HG03103 (cell line): ENCODE data around the gene UBE2J1.
"Not testable (repeated sequence)": the region's sequence is repeated elsewhere in the genome, so short reads cannot be mapped to it uniquely, and the experiment has no call there.

Experiments used
- ATAC-seq: cut with Tn5 transposase; IDR thresholded peaks from one replicate; pipeline ENCODE4 v1.9.1; 2021; ENCODE audit warnings: low read depth; ENCODE audit not compliant: unreplicated experiment

Gene UBE2J1

GRCh38 chr6:89352278-89353117, at the start of gene UBE2J1:
UBE2J1 (minus strand) TSS chr6:89352722; CDS start chr6:89352569, 153 bp downstream.
- ATAC-seq, result peak; percentile 25

- ATAC-seq, result no peak
Measured at GRCh38 chr6:89400912-89401399, 48.4 kb upstream of the UBE2J1 start.

GRCh38 chr6:89400050-89400449, 47.5 kb upstream of the UBE2J1 start:
- no peak for ATAC-seq

- ATAC-seq, result no peak
Measured at GRCh38 chr6:89398762-89399525, 46.4 kb upstream of the UBE2J1 start.

- ATAC-seq, result not testable (repeated sequence)
Measured at GRCh38 chr6:89397884-89398283, 45.4 kb upstream of the UBE2J1 start.

GRCh38 chr6:89393659-89394058, 41.1 kb upstream of the UBE2J1 start:
- no peak for ATAC-seq

- ATAC-seq, result no peak
Measured at GRCh38 chr6:89392823-89393222, 40.3 kb upstream of the UBE2J1 start.

GRCh38 chr6:89388846-89389245, 36.3 kb upstream of the UBE2J1 start:
- no peak for ATAC-seq

- peak; percentile 90 for ATAC-seq
Measured at GRCh38 chr6:89387516-89388201, 35.1 kb upstream of the UBE2J1 start.

GRCh38 chr6:89386917-89387491, 34.5 kb upstream of the UBE2J1 start:
- ATAC-seq, result peak; percentile 17

GRCh38 chr6:89385846-89386245, 33.3 kb upstream of the UBE2J1 start:
- no peak for ATAC-seq

GRCh38 chr6:89385156-89385667, 32.7 kb upstream of the UBE2J1 start:
- peak; percentile 35 for ATAC-seq

- ATAC-seq, result no peak
Measured at GRCh38 chr6:89381031-89381430, 28.5 kb upstream of the UBE2J1 start.

- ATAC-seq, result no peak
Measured at GRCh38 chr6:89379281-89379680, 26.8 kb upstream of the UBE2J1 start.

- ATAC-seq, result no peak
Measured at GRCh38 chr6:89378628-89379027, 26.1 kb upstream of the UBE2J1 start.

- peak; percentile 65 for ATAC-seq
Measured at GRCh38 chr6:89375427-89376267, 23.1 kb upstream of the UBE2J1 start.

GRCh38 chr6:89372506-89372901, 20.0 kb upstream of the UBE2J1 start:
- ATAC-seq, result peak; percentile 49

GRCh38 chr6:89371849-89372505, 19.5 kb upstream of the UBE2J1 start:
- ATAC-seq, result peak; percentile 56

GRCh38 chr6:89368999-89369398, 16.5 kb upstream of the UBE2J1 start:
- no peak for ATAC-seq
